RWPE1 (cell line): Measurements from ENCODE around the gene PTBP1.

Experiments used
- CTCF ChIA-PET: fragments of 350-600 bp; sonication (Branson Sonifier 250); formaldehyde crosslinking; extraction: SDS; loops from one replicate; lab custom pipeline; 2021; lab: Yijun Ruan, JAX
- POLR2A ChIA-PET: fragments of 400-600 bp; formaldehyde crosslinking; extraction: SDS; loops from one replicate; lab custom pipeline; 2020; ENCODE audit warnings: antibody characterized with exemption; ENCODE audit not compliant: low non-redundant PET; lab: Yijun Ruan, JAX
- DNase-seq: peaks from one replicate; pipeline ENCODE4 v3.0.0; 2012; ENCODE audit warnings: low spot score
- H3K27ac ChIP-seq: fragments of 450-650 bp; 2 replicates; pipeline ENCODE4 v1.5.1; 2017
- TF ChIP-seq, protein P1 (sequence below): fragments of 450-650 bp; conservative IDR thresholded peaks from 2 replicates; pipeline ENCODE4 v1.5.1; 2017; ENCODE audit warnings: low read depth, mild to moderate bottlenecking

Gene PTBP1

DNA sequence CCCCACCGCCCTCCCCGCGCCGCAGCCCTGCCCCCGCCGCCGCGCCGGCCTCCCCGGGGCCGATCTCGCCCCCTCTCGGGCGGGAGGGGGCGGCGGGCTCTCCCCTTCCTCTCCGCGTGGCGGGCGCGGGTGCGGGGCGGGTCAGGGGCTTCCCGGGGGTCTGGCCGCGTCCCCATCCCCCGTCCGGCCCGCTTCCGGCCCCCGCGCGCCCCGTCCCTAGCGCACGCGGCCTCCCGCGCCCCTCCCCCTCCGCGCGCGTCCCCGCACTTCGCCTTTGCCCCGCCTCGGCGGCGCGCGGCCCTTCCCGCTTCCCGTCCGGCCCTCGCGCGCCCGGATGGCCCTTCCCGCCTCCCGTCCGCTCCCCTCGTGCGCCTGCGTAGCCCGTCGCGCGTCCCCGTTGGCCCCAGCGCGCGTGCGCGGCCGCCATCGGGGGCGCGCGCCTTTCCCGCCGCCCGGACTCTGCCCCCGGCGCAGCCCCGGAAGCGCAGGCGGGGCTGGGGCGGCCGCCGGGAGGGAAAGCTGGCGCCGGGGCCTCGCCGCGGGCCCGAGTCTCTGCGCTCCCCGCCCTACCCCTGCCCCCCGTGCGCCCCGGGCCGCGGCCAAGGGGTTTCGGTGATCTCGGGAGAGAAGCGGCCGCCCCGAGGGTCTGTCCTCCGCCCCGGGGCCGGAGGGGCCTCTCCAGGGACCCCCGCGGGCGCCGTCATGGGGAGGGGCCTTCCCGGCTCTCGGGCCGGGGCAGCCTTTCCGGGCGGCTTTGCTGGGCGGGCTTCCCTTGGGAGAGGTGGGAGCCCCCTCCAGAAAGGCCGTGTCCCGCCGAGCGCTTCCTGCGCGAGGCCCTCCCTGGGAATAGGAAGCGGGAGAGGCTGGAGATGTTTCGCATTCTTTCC is 519 bp downstream of the PTBP1 start:
- TF ChIP-seq, protein P1, sequence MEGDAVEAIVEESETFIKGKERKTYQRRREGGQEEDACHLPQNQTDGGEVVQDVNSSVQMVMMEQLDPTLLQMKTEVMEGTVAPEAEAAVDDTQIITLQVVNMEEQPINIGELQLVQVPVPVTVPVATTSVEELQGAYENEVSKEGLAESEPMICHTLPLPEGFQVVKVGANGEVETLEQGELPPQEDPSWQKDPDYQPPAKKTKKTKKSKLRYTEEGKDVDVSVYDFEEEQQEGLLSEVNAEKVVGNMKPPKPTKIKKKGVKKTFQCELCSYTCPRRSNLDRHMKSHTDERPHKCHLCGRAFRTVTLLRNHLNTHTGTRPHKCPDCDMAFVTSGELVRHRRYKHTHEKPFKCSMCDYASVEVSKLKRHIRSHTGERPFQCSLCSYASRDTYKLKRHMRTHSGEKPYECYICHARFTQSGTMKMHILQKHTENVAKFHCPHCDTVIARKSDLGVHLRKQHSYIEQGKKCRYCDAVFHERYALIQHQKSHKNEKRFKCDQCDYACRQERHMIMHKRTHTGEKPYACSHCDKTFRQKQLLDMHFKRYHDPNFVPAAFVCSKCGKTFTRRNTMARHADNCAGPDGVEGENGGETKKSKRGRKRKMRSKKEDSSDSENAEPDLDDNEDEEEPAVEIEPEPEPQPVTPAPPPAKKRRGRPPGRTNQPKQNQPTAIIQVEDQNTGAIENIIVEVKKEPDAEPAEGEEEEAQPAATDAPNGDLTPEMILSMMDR = no peak
- H3K27ac ChIP-seq = peak overlapping the region; percentile 99
- CTCF ChIA-PET = interaction anchor here (0.6 kb wide), 1 partner anchor 159 kb away, joined by 3 read pairs; no protein-coding TSS in a partner anchor
- POLR2A ChIA-PET = no interaction called here
- DNase-seq = peak; percentile 89

DNA sequence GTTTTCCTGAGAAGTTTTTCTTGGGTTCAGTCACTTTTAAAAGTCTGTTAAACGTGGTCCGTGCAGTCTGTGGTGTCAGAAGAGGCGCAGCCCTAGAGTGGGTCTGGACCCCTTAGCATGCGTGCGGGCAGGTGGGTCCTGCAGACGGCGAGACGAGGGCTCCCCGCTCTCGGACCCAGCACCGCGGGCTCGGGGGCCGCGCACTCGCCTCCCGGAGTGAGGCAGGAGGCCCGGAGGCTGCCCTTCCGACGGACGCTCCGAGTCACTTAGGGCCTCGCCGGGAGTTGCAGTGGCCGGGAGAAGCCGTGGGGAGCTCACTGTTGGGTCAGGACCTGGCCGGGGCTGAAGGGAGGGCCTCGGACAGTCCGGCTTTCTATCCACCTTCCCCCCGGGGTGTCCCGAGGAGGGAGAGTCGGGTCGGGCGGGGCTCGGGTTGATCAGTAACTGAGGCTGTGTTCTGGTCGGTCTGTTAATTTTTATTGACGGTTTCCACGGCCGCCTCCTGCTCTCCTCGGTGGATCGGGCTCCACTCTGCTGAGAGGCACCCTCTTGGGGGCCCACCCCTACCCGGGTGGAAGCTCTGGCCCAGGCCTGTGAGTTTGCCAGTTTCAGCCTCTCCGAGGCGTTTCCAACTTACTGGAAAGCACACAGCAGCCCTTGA is 1.3 kb downstream of the PTBP1 start:
- TF ChIP-seq, protein P1 = no peak
- peak overlapping the region; percentile 99 for H3K27ac ChIP-seq
- ChIA-PET POLR2A (interaction anchor here (1.1 kb wide), 1 partner anchor 20 kb away, joined by 3 read pairs; no protein-coding TSS in a partner anchor), CTCF (interaction anchor here (0.6 to 1.1 kb wide), 2 partner anchors 11 to 158 kb away, joined by 3 to 4 read pairs; no protein-coding TSS in a partner anchor)
- DNase-seq = no peak

DNA sequence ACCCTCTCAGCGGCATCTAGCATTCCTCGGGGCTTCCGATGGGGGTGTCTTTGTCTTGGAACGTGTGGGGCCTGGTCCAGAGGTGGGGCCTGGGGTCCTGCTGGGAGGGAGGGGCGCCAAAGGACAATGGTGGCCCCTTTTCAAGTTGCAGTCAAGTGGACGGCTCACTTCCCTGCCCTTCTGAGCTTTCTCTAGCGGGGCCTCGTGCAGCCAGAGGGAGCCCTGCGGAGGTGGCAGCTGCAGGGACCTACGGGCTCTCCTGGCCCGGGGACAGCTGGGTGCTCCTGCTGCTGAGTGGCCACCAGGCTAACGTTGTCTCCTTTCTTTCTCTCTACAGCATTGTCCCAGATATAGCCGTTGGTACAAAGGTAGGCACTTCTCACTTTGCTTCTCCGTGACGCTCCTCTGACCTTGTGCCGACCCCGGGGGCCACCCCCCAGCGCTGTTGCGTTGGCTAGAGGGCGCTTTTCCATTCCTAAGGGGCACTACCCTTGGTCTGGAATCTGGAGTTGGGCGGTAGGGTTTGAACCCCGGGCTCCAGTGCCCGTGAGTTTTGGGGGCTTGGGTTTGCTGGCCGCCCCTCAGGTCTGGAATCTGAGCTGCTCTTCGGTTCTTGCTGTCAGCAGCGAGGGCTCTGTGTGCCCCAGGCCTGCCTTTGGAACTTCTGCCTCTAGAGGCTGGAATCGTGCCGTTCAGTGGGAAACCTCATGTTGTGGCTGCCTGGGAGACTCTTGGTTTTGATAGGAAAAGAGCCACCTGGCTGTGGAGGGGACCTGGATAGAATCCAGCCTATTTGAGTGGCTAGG is 2.0 kb downstream of the PTBP1 start:
- CTCF ChIA-PET = interaction anchor here (0.7 to 1.1 kb wide), 2 partner anchors 10 to 11 kb away, joined by 3 to 4 read pairs; no protein-coding TSS in a partner anchor
- TF ChIP-seq, protein P1 = peak; percentile 19; the same call in 1 of the 2 replicates
- POLR2A ChIA-PET = interaction anchor here (0.9 to 1.1 kb wide), 2 partner anchors 20 to 29 kb away, joined by 3 read pairs; no protein-coding TSS in a partner anchor
- no peak for DNase-seq
- H3K27ac ChIP-seq = peak overlapping the region; percentile 99

DNA sequence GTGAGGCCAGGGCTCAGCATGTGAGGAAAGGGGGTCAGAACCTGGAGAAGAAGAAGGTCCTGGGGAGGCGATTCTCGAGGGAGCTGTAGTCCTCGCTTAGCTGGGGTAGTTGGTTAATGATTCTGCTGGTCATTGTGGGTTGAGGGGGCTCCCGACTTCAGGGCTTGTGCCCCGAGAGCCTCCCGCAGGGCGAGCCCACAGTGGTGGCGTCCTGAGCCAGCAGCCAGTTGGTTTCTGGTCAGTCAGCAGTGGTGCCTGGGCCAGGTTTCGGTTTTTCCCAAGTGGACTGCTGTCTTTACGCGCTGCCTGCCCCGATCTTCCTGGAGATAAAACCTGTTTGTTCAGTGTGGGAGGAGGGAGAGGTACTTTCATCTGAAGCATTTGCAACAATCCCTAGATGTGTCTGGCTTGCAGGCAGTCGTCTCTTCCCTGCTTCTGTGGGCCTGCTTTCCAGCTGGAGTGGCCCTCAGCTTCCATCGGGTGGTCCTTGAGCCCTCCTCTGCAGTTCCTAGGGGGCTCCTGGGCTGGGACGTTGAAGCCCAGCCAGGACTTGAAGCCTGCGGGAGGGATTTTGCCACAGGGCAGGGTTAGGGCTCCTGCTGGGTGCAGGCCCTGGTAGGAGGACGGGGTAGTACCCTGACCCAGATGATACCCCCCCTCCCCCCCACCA is 3.2 kb downstream of the PTBP1 start:
- ChIA-PET POLR2A (interaction anchor here (0.5 kb wide), 1 partner anchor 121 kb away, joined by 3 read pairs; no protein-coding TSS in a partner anchor), CTCF (interaction anchor here (0.7 to 1.0 kb wide), 2 partner anchors 9 to 30 kb away, joined by 3 to 5 read pairs; no protein-coding TSS in a partner anchor)
- no peak for DNase-seq
- TF ChIP-seq, protein P1 = no peak
- peak overlapping the region; percentile 99 for H3K27ac ChIP-seq

DNA sequence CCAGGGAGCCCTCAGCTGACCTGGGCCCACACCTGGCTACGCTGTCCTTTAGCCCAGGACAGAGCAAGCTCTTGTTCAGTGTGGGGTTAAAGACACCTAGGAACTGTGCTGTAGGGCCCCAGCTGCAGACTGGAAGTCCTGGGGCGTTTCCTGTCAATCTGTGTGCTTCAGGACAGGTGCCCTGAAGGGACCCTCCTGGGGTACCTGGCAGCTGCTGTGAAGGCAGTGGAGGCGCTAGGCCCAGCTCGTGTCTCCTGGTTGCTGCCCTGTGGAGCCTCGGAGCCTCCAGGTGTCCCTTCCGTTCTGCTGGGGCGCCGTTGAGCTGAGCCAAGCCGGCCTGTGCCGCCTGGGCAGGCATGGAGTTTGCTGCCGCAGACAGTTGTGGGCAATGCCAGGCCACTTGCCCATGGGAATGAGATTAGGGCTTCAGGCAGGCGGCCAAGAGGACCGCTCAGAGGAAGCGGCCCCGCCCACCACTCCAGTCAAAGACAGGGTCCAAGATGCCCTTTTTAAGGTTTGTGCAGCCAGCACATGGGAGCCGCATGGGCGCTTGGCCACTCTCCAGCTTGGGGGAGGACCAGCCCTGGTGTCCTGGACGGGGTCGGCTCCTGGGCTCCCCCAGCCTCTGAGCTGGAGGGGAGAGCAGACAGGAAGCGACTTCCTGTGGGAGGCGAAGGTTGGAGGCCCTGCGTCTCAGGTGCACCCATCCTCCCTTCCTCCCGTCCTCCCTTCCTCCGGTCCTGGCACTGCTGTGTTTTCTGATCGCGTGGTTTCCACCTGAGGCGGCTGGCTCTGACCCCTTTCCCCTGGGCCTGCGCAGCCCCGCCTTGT is 4.0 kb downstream of the PTBP1 start:
- H3K27ac ChIP-seq = peak overlapping the region; percentile 99
- CTCF ChIA-PET = interaction anchor here (0.6 to 1.0 kb wide), 2 partner anchors 30 to 187 kb away, joined by 3 to 5 read pairs; no protein-coding TSS in a partner anchor
- TF ChIP-seq, protein P1 = no peak
- POLR2A ChIA-PET = interaction anchor here (0.5 kb wide), 2 partner anchors 122 to 223 kb away, joined by 3 to 10 read pairs; no protein-coding TSS in a partner anchor
- no peak for DNase-seq
